Spleen (tissue), 11 donors: ENCODE results near the gene WDR44. TPM values are rescaled to one million over a fixed set of nuclear protein-coding genes. Genes with fewer than 3 reads are reported as not detected.

Experiments used
- DNase-seq: peaks from one replicate; pipeline ENCODE4 v3.0.0-alpha.2; 2020
- H3K27ac ChIP-seq, 8 donors: fragments of 200-600 bp; sonication (generic) in 7 of 8; 1 replicate in 4 of 8; 2 replicates in 4 of 8; pipeline versions ENCODE4 v1.5.0 to v1.8.0; 2016 to 2021; ENCODE audit warnings: inconsistent platforms in 4 of 8, mild to moderate bottlenecking in 4 of 8, moderate library complexity in 1 of 8
- H3K27me3 ChIP-seq, 7 donors: fragments of 200-600 bp; sonication (generic) in 6 of 7; replicated peaks in 1 of 7; 1 replicate in 4 of 7; 2 replicates in 3 of 7; pipeline versions ENCODE4 v1.5.0 to v1.8.0; 2016 to 2021; ENCODE audit warnings: inconsistent platforms in 3 of 7, mild to moderate bottlenecking in 1 of 7
- H3K36me3 ChIP-seq, 6 donors: fragments of 200-600 bp; sonication (generic) in 5 of 6; 1 replicate in 4 of 6; 2 replicates in 2 of 6; pipeline versions ENCODE4 v1.5.0 to v1.8.0; 2016 to 2021; ENCODE audit warnings: inconsistent platforms in 2 of 6
- H3K4me1 ChIP-seq, 6 donors: fragments of 200-600 bp; sonication (generic) in 5 of 6; 1 replicate in 3 of 6; 2 replicates in 3 of 6; pipeline versions ENCODE4 v1.5.0 to v1.8.0; 2016 to 2021; ENCODE audit warnings: inconsistent platforms in 3 of 6
- H3K4me3 ChIP-seq, 8 donors: fragments of 200-600 bp; sonication (generic) in 7 of 8; 1 replicate in 4 of 8; 2 replicates in 4 of 8; pipeline versions ENCODE4 v1.5.0 to v1.8.0; 2016 to 2021; ENCODE audit warnings: inconsistent platforms in 4 of 8, mild to moderate bottlenecking in 4 of 8, moderate library complexity in 2 of 8
- H3K9me3 ChIP-seq, 8 donors: fragments of 200-600 bp; sonication (generic) in 7 of 8; 1 replicate in 4 of 8; 2 replicates in 4 of 8; pipeline versions ENCODE4 v1.5.0 to v1.8.0; 2016 to 2021; ENCODE audit warnings: inconsistent platforms in 4 of 8
- POLR2A ChIP-seq, 3 donors: fragments of 450-650 bp; IDR thresholded peaks; one replicate each; pipeline ENCODE4 v1.5.1; 2017; ENCODE audit warnings: antibody characterized with exemption in 3 of 3, mild to moderate bottlenecking in 1 of 3
- POLR2AphosphoS5 ChIP-seq, 3 donors: sonication (generic); formaldehyde crosslinking; IDR thresholded peaks; one replicate each; pipeline ENCODE4 v1.5.1; 2017; ENCODE audit warnings: antibody characterized with exemption in 3 of 3
- WGBS, 5 donors: extraction: QIAGEN DNeasy Blood & Tissue Kit in 3 of 5; methylation state at CpG; one replicate each; pipeline versions ENCODE4 v1.1.5 to v1.1.7; 2013 to 2018; 5-methylcytosine and 5-hydroxymethylcytosine counted together
- intact Hi-C: fragments of 100-400 bp; cut with DNase I; formaldehyde crosslinking; loops from one replicate; pipeline ENCODE4 v1.15.0; 2023; ENCODE audit warnings: low total_unique reads
- microRNA-seq, 3 donors: library from miRNA; unstranded; fragments of <30 nt; microRNA quantifications; one replicate each; pipeline versions ENCODE4 to v1.1.0, GENCODE V29; 2019 to 2020
- polyA plus RNA-seq, 3 donors: library from polyadenylated mRNA; stranded (reverse); fragments of 200-250 nt; gene quantifications; one replicate each; pipeline ENCODE4 v1.2.1, GENCODE V29; 2013
- small RNA-seq, 4 donors: library from RNA; depleted of rRNA; stranded (forward); fragments of <200 nt; gene quantifications; one replicate each; pipeline ENCODE3, GENCODE V24; 2016
- total RNA-seq, 7 donors: library from RNA; depleted of rRNA in 3 of 7; stranded (reverse); fragments of >200 nt in 3 of 7; fragmentation: NEBNext Ultra II Directional in 4 of 7; extraction: Animal tissue kit (Norgen Biotek cat#: 25700) in 4 of 7; gene quantifications; one replicate each; pipeline versions ENCODE4 v1.1.0 to v1.2.1, GENCODE V29; 2016 to 2021
- TF ChIP-seq, protein P1 (sequence below), 11 experiments: fragments of 200-600 bp in 7 of 11; fragments of 450-650 bp in 4 of 11; sonication (generic) in 4 of 11; IDR thresholded peaks in 8 of 11; conservative IDR thresholded peaks in 3 of 11; 1 replicate in 7 of 11; 2 replicates in 4 of 11; pipeline versions ENCODE4 v1.4.0 to v1.8.0; 2016 to 2021; ENCODE audit warnings: antibody characterized with exemption in 11 of 11, inconsistent platforms in 4 of 11, mild to moderate bottlenecking in 1 of 11
- donor health status: healthy with polysubstance abuse.
- donor health status: DM: no; HTN: no; CAD: no; lungs with moderate emphysema.
- donor health status: DM: no; HTN: no; CAD: no.
- donor health status: Bipolar disorder and iron deficiency.
- donor health status: healthy.
- donor health status: DM: no; HTN: no; CAD: no.
- donor health status: DM: yes; HTN: yes; CAD: no.

The WDR44 gene
- total and polyA plus RNA-seq, 10 donors: 3.5 to 24.5 (median 17.3) TPM

- peaks cover 0 to 66% (median 38%) of the 10 kb centered on the region in 6 donors for H3K4me1 ChIP-seq
- no peaks in the 10 kb centered on the region for H3K9me3 ChIP-seq
- intact Hi-C loops: no loop called here
- no peak overlapping the region for H3K4me3 ChIP-seq
- peak overlapping the region in 4 of 8 donors; percentile 94 to 98 (median 97) for H3K27ac ChIP-seq
- peaks cover 0 to 8% (median 0%) of the 10 kb centered on the region in 7 donors for H3K27me3 ChIP-seq
- H3K36me3 ChIP-seq: peaks cover 0 to 18% (median 0%) of the 10 kb centered on the region in 6 donors
- 50 to 66% (median 58%) methylated on average over 2 of the region's 2 CpGs for WGBS, 5 donors
- no peak for DNase-seq
- TF ChIP-seq POLR2A (IDR thresholded peaks at IDR 0.05) (no peak), POLR2AphosphoS5 (IDR thresholded peaks at IDR 0.05) (no peak)
- TF ChIP-seq, protein P1, sequence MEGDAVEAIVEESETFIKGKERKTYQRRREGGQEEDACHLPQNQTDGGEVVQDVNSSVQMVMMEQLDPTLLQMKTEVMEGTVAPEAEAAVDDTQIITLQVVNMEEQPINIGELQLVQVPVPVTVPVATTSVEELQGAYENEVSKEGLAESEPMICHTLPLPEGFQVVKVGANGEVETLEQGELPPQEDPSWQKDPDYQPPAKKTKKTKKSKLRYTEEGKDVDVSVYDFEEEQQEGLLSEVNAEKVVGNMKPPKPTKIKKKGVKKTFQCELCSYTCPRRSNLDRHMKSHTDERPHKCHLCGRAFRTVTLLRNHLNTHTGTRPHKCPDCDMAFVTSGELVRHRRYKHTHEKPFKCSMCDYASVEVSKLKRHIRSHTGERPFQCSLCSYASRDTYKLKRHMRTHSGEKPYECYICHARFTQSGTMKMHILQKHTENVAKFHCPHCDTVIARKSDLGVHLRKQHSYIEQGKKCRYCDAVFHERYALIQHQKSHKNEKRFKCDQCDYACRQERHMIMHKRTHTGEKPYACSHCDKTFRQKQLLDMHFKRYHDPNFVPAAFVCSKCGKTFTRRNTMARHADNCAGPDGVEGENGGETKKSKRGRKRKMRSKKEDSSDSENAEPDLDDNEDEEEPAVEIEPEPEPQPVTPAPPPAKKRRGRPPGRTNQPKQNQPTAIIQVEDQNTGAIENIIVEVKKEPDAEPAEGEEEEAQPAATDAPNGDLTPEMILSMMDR (IDR thresholded peaks at IDR 0.05 in 8 of 11, conservative IDR thresholded peaks at IDR 0.05 in 3 of 11): no peak
Measured at GRCh38 chrX:118498755-118499154, 152.8 kb downstream of the WDR44 start.

- TF ChIP-seq POLR2AphosphoS5 (IDR thresholded peaks at IDR 0.05) (no peak), POLR2A (IDR thresholded peaks at IDR 0.05) (no peak)
- TF ChIP-seq, protein P1 (IDR thresholded peaks at IDR 0.05 in 8 of 11, conservative IDR thresholded peaks at IDR 0.05 in 3 of 11): no peak
- H3K27ac ChIP-seq: peak overlapping the region in 1 of 8 donors; percentile 2
- no peak overlapping the region for H3K4me3 ChIP-seq
- WGBS, 5 donors: 67 to 92% (median 88%) methylated on average over 15 of the region's 15 CpGs
- no peaks in the 10 kb centered on the region for H3K9me3 ChIP-seq
- no peak for DNase-seq
- H3K36me3 ChIP-seq: peaks cover 0 to 18% (median 0%) of the 10 kb centered on the region in 6 donors
- intact Hi-C loops: no loop called here
- H3K27me3 ChIP-seq: peaks cover 0 to 8% (median 0%) of the 10 kb centered on the region in 7 donors
- peaks cover 0 to 71% (median 43%) of the 10 kb centered on the region in 6 donors for H3K4me1 ChIP-seq
Measured at GRCh38 chrX:118499295-118499694, 153.4 kb downstream of the WDR44 start.

Small RNAs within 50 kb of the gene (microRNA-seq; reads per million reads assigned to microRNA genes)
- 6.7 to 15.9 (median 7.9) reads per million in 3 donors for gene MIR1277

Small RNAs within 50 kb of the gene (small RNA-seq; reads per million reads assigned to genes)
- 0 reads per million in 4 donors for gene MIR1277

Other genes with a start within 250 kb of the WDR44 start
- 1 to 10 TPM; 1.0 to 2.7 (median 1.7) TPM for gene KLHL13, start 229.3 kb upstream of the WDR44 start, total RNA-seq
- under 1 TPM; 0.17 to 0.54 (median 0.38) TPM for gene KLHL13, start 229.3 kb upstream of the WDR44 start, polyA plus RNA-seq
- gene DOCK11, start 149.7 kb downstream of the WDR44 start, total RNA-seq: 10 to 100 TPM; 49.6 to 68.9 (median 56.6) TPM
- 10 to 100 TPM; 32.8 to 35.6 (median 33.3) TPM for gene DOCK11, start 149.7 kb downstream of the WDR44 start, polyA plus RNA-seq